H1 (cell line): Measurements from ENCODE around the gene OR6C75. TPM values are rescaled to one million over a fixed set of nuclear protein-coding genes. Genes with fewer than 3 reads are reported as not detected.

Experiments used
- BRCA1 ChIP-seq: IDR thresholded peaks from 2 replicates; pipeline ENCODE4 v1.6.1; 2012; ENCODE audit warnings: low read depth, low read length, improper control_type of control experiment
- CEBPB ChIP-seq: IDR thresholded peaks from 2 replicates; pipeline ENCODE4 v1.6.1; 2012; ENCODE audit warnings: low read depth, low read length
- EGR1 ChIP-seq: IDR thresholded peaks from 2 replicates; pipeline ENCODE4 v1.6.1; 2011; ENCODE audit warnings: low read depth, low read length, borderline replicate concordance
- TAF7 ChIP-seq: optimal IDR thresholded peaks from 2 replicates; pipeline ENCODE3; 2011; ENCODE audit warnings: low read depth, mild to moderate bottlenecking, inconsistent platforms, low read length, moderate library complexity, borderline replicate concordance
- polyA plus RNA-seq, 7 experiments: library from polyadenylated mRNA; depleted of rRNA in 3 of 7; stranded (reverse) in 5 of 7; unstranded in 2 of 7; fragments of >200 nt in 5 of 7; fragments of 200-250 nt in 2 of 7; gene quantifications; 1 replicate in 5 of 7; 2 replicates in 1 of 7; 4 replicates in 1 of 7; pipeline versions ENCODE4 v1.2.1 to v1.2.3, GENCODE V29; 2011 to 2013; ENCODE audit warnings: missing spikeins in 2 of 7, mixed read lengths in 2 of 7
- total RNA-seq: library from RNA; stranded (reverse); fragmentation: NEBNext Ultra II Directional; extraction: Animal tissue kit (Norgen Biotek cat#: 25700); gene quantifications from 2 replicates; pipeline ENCODE4 v1.2.1, GENCODE V29; 2021
- TF ChIP-seq, protein P1 (sequence below): fragments of 300-600 bp; sonication (generic); IDR thresholded peaks from 2 replicates; pipeline ENCODE4 v1.7.1; 2012; ENCODE audit warnings: low read length, moderate library complexity, mild to moderate bottlenecking, inconsistent platforms; ENCODE audit not compliant: insufficient replicate concordance

OR6C75 gene
- total and polyA plus RNA-seq, 2 of the 8 experiments (the other 6 are each of a cell fraction or from before 2014, with no cell fraction given) = not detected

- TF ChIP-seq, protein P1, sequence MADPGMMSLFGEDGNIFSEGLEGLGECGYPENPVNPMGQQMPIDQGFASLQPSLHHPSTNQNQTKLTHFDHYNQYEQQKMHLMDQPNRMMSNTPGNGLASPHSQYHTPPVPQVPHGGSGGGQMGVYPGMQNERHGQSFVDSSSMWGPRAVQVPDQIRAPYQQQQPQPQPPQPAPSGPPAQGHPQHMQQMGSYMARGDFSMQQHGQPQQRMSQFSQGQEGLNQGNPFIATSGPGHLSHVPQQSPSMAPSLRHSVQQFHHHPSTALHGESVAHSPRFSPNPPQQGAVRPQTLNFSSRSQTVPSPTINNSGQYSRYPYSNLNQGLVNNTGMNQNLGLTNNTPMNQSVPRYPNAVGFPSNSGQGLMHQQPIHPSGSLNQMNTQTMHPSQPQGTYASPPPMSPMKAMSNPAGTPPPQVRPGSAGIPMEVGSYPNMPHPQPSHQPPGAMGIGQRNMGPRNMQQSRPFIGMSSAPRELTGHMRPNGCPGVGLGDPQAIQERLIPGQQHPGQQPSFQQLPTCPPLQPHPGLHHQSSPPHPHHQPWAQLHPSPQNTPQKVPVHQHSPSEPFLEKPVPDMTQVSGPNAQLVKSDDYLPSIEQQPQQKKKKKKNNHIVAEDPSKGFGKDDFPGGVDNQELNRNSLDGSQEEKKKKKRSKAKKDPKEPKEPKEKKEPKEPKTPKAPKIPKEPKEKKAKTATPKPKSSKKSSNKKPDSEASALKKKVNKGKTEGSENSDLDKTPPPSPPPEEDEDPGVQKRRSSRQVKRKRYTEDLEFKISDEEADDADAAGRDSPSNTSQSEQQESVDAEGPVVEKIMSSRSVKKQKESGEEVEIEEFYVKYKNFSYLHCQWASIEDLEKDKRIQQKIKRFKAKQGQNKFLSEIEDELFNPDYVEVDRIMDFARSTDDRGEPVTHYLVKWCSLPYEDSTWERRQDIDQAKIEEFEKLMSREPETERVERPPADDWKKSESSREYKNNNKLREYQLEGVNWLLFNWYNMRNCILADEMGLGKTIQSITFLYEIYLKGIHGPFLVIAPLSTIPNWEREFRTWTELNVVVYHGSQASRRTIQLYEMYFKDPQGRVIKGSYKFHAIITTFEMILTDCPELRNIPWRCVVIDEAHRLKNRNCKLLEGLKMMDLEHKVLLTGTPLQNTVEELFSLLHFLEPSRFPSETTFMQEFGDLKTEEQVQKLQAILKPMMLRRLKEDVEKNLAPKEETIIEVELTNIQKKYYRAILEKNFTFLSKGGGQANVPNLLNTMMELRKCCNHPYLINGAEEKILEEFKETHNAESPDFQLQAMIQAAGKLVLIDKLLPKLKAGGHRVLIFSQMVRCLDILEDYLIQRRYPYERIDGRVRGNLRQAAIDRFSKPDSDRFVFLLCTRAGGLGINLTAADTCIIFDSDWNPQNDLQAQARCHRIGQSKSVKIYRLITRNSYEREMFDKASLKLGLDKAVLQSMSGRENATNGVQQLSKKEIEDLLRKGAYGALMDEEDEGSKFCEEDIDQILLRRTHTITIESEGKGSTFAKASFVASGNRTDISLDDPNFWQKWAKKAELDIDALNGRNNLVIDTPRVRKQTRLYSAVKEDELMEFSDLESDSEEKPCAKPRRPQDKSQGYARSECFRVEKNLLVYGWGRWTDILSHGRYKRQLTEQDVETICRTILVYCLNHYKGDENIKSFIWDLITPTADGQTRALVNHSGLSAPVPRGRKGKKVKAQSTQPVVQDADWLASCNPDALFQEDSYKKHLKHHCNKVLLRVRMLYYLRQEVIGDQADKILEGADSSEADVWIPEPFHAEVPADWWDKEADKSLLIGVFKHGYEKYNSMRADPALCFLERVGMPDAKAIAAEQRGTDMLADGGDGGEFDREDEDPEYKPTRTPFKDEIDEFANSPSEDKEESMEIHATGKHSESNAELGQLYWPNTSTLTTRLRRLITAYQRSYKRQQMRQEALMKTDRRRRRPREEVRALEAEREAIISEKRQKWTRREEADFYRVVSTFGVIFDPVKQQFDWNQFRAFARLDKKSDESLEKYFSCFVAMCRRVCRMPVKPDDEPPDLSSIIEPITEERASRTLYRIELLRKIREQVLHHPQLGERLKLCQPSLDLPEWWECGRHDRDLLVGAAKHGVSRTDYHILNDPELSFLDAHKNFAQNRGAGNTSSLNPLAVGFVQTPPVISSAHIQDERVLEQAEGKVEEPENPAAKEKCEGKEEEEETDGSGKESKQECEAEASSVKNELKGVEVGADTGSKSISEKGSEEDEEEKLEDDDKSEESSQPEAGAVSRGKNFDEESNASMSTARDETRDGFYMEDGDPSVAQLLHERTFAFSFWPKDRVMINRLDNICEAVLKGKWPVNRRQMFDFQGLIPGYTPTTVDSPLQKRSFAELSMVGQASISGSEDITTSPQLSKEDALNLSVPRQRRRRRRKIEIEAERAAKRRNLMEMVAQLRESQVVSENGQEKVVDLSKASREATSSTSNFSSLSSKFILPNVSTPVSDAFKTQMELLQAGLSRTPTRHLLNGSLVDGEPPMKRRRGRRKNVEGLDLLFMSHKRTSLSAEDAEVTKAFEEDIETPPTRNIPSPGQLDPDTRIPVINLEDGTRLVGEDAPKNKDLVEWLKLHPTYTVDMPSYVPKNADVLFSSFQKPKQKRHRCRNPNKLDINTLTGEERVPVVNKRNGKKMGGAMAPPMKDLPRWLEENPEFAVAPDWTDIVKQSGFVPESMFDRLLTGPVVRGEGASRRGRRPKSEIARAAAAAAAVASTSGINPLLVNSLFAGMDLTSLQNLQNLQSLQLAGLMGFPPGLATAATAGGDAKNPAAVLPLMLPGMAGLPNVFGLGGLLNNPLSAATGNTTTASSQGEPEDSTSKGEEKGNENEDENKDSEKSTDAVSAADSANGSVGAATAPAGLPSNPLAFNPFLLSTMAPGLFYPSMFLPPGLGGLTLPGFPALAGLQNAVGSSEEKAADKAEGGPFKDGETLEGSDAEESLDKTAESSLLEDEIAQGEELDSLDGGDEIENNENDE = no peak
- TF ChIP-seq EGR1 = no peak
- no peak for TF ChIP-seq CEBPB
- no peak for TF ChIP-seq TAF7
- TF ChIP-seq BRCA1 = no peak
These were observed 37.5 kb downstream of the OR6C75 start, which contains the start of gene OR6C65 (continued) for GRCh38 chr12:55400229-55400628.
